Trophoblast cell (in vitro differentiated cells and primary cell): Measurements from ENCODE around the gene TMEM181.

Experiments
- DNase-seq, 2 donors: peaks; one replicate each; pipeline ENCODE4 v3.0.0-alpha.2; 2016
- H2AFZ ChIP-seq: 2 replicates; pipeline ENCODE4 v1.6.1; 2013; ENCODE audit warnings: low read length, moderate library complexity, mild to moderate bottlenecking; ENCODE audit not compliant: insufficient read depth, poor library complexity
- H2AK5ac ChIP-seq: 2 replicates; pipeline ENCODE4 v1.6.1; 2013; ENCODE audit warnings: mild to moderate bottlenecking, low read length
- H2BK120ac ChIP-seq: 2 replicates; pipeline ENCODE4 v1.6.1; 2013; ENCODE audit warnings: low read length, mild to moderate bottlenecking, moderate library complexity; ENCODE audit not compliant: insufficient read depth, poor library complexity
- H2BK12ac ChIP-seq: 2 replicates; pipeline ENCODE4 v1.6.1; 2013; ENCODE audit warnings: mild to moderate bottlenecking, low read length, moderate library complexity
- H2BK5ac ChIP-seq: 2 replicates; pipeline ENCODE4 v1.6.1; 2013; ENCODE audit warnings: low read length, low read depth, moderate library complexity, mild to moderate bottlenecking; ENCODE audit not compliant: poor library complexity
- H3K14ac ChIP-seq: 2 replicates; pipeline ENCODE4 v1.6.1; 2013; ENCODE audit warnings: mild to moderate bottlenecking, low read length
- H3K18ac ChIP-seq: 2 replicates; pipeline ENCODE4 v1.6.1; 2013; ENCODE audit warnings: mild to moderate bottlenecking, low read length
- H3K23ac ChIP-seq: 2 replicates; pipeline ENCODE4 v1.6.1; 2013; ENCODE audit warnings: low read length
- H3K27ac ChIP-seq: 2 replicates; pipeline ENCODE4 v1.5.1; 2013; ENCODE audit warnings: low read depth, mild to moderate bottlenecking, inconsistent platforms, low read length, moderate library complexity
- H3K27me3 ChIP-seq: 2 replicates; pipeline ENCODE4 v1.6.1; 2013; ENCODE audit warnings: inconsistent platforms, mild to moderate bottlenecking, low read length, moderate library complexity; ENCODE audit not compliant: insufficient read depth
- H3K36me3 ChIP-seq, 2 experiments: 1 replicate in 1 of 2; 2 replicates in 1 of 2; pipeline ENCODE4 v1.6.1; 2013; ENCODE audit warnings: low read length in 2 of 2, mild to moderate bottlenecking in 2 of 2, moderate library complexity in 1 of 2; ENCODE audit not compliant: insufficient read depth in 2 of 2, control insufficient read depth in 1 of 2
- H3K4ac ChIP-seq: 2 replicates; pipeline ENCODE4 v1.6.1; 2013; ENCODE audit warnings: low read depth, mild to moderate bottlenecking, low read length, moderate library complexity
- H3K4me1 ChIP-seq, 2 experiments: 1 replicate in 1 of 2; 2 replicates in 1 of 2; pipeline ENCODE4 v1.6.1; 2013; ENCODE audit warnings: low read length in 2 of 2, mild to moderate bottlenecking in 2 of 2, moderate library complexity in 1 of 2; ENCODE audit not compliant: insufficient read depth in 2 of 2, control insufficient read depth in 1 of 2
- H3K4me2 ChIP-seq: 2 replicates; pipeline ENCODE4 v1.6.1; 2013; ENCODE audit warnings: inconsistent platforms, mild to moderate bottlenecking, low read length, moderate library complexity
- H3K4me3 ChIP-seq: 2 replicates; pipeline ENCODE4 v1.5.1; 2013; ENCODE audit warnings: mild to moderate bottlenecking, low read depth, low read length, inconsistent platforms
- H3K79me1 ChIP-seq: one replicate; pipeline ENCODE4 v1.6.1; 2013; ENCODE audit warnings: low read length
- H3K79me2 ChIP-seq: 2 replicates; pipeline ENCODE4 v1.6.1; 2013; ENCODE audit warnings: low read length, mild to moderate bottlenecking; ENCODE audit not compliant: control insufficient read depth, insufficient read depth, poor library complexity
- H3K9ac ChIP-seq: 2 replicates; pipeline ENCODE4 v1.6.1; 2013; ENCODE audit warnings: mild to moderate bottlenecking, low read length
- H3K9me3 ChIP-seq: 2 replicates; pipeline ENCODE4 v1.6.1; 2013; ENCODE audit warnings: low read depth, mild to moderate bottlenecking, control low read depth, inconsistent platforms, low read length; ENCODE audit not compliant: insufficient read depth
- H4K12ac ChIP-seq: 2 replicates; pipeline ENCODE4 v1.6.1; 2013; ENCODE audit warnings: low read depth, mild to moderate bottlenecking, low read length, moderate library complexity
- H4K8ac ChIP-seq: 2 replicates; pipeline ENCODE4 v1.6.1; 2013; ENCODE audit warnings: low read depth, mild to moderate bottlenecking, low read length, moderate library complexity
- H4K91ac ChIP-seq: one replicate; pipeline ENCODE4 v1.6.1; 2013; ENCODE audit warnings: low read depth, mild to moderate bottlenecking, low read length, moderate library complexity
- WGBS: extraction: QIAGEN DNeasy Blood & Tissue Kit; methylation state at CpG from one replicate; pipeline ENCODE4 v1.1.7; 2013; ENCODE audit warnings: missing lambda C conversion rate; ENCODE audit not compliant: insufficient read length, insufficient coverage; ENCODE audit errors: extremely low coverage; 5-methylcytosine and 5-hydroxymethylcytosine counted together

TMEM181 gene

GRCh38 chr6:158596861-158597260 lies 37.0 kb downstream of the TMEM181 start:
- Histone ChIP-seq H3K9ac (no peak overlapping the region), H2AK5ac (no peak overlapping the region), H3K79me1 (no peaks in the 10 kb centered on the region), H3K27ac (no peak overlapping the region), H3K4me2 (no peak overlapping the region), H4K91ac (no peak overlapping the region), H3K18ac (no peak overlapping the region), H3K27me3 (no peaks in the 10 kb centered on the region), H2BK120ac (no peak overlapping the region), H3K9me3 (no peaks in the 10 kb centered on the region), H2BK12ac (no peak overlapping the region), H3K14ac (no peak overlapping the region), H2AFZ (no peak overlapping the region), H4K12ac (no peak overlapping the region), H3K23ac (no peak overlapping the region), H3K36me3 (peaks cover 23 to 34% of the 10 kb centered on the region in 2 experiments), H4K8ac (no peak overlapping the region), H2BK5ac (no peak overlapping the region), H3K4ac (no peak overlapping the region), H3K4me1 (peaks cover 4 to 8% of the 10 kb centered on the region in 2 experiments), H3K4me3 (no peak overlapping the region), H3K79me2 (no peaks in the 10 kb centered on the region)
- no peak for DNase-seq
- no CpG with 5 or more reads among the region's 6 CpGs for WGBS

- Histone ChIP-seq H3K27me3 (no peaks in the 10 kb centered on the region), H3K4me3 (no peak overlapping the region), H3K9ac (no peak overlapping the region), H3K27ac (no peak overlapping the region), H3K14ac (no peak overlapping the region), H4K8ac (no peak overlapping the region), H2AK5ac (no peak overlapping the region), H2BK12ac (no peak overlapping the region), H3K4me1 (peaks cover 4 to 8% of the 10 kb centered on the region in 2 experiments), H3K23ac (no peak overlapping the region), H3K4ac (no peak overlapping the region), H3K9me3 (no peaks in the 10 kb centered on the region), H3K79me2 (no peaks in the 10 kb centered on the region), H3K4me2 (no peak overlapping the region), H3K36me3 (peaks cover 19 to 29% of the 10 kb centered on the region in 2 experiments), H4K12ac (no peak overlapping the region), H2BK120ac (no peak overlapping the region), H4K91ac (no peak overlapping the region), H2AFZ (no peak overlapping the region), H3K18ac (no peak overlapping the region), H3K79me1 (no peaks in the 10 kb centered on the region), H2BK5ac (no peak overlapping the region)
- WGBS, result no CpG with 5 or more reads among the region's 4 CpGs
- DNase-seq, result no peak
Measured at GRCh38 chr6:158597565-158597964, 37.7 kb downstream of the TMEM181 start.

GRCh38 chr6:158599635-158600034 lies 39.7 kb downstream of the TMEM181 start:
- peak overlapping the region; percentile 25 for H4K8ac ChIP-seq
- H3K27me3 ChIP-seq, result no peaks in the 10 kb centered on the region
- H3K4me3 ChIP-seq, result no peak overlapping the region
- H4K12ac ChIP-seq, result no peak overlapping the region
- DNase-seq, result peak; percentile 54 to 61
- H2BK5ac ChIP-seq, result no peak overlapping the region
- H3K14ac ChIP-seq, result peak overlapping the region; percentile 10
- H2AK5ac ChIP-seq, result no peak overlapping the region
- no CpG with 5 or more reads among the region's 18 CpGs for WGBS
- peak overlapping the region; percentile 51 for H3K18ac ChIP-seq
- peaks cover 4 to 8% of the 10 kb centered on the region in 2 experiments for H3K4me1 ChIP-seq
- no peak overlapping the region for H3K23ac ChIP-seq
- H3K79me2 ChIP-seq, result no peaks in the 10 kb centered on the region
- H2BK12ac ChIP-seq, result no peak overlapping the region
- peak overlapping the region; percentile 37 for H3K4ac ChIP-seq
- H3K27ac ChIP-seq, result no peak overlapping the region
- H4K91ac ChIP-seq, result no peak overlapping the region
- H3K9me3 ChIP-seq, result no peaks in the 10 kb centered on the region
- no peak overlapping the region for H2BK120ac ChIP-seq
- peaks cover 19 to 29% of the 10 kb centered on the region in 2 experiments for H3K36me3 ChIP-seq
- no peaks in the 10 kb centered on the region for H3K79me1 ChIP-seq
- H2AFZ ChIP-seq, result no peak overlapping the region
- H3K9ac ChIP-seq, result no peak overlapping the region
- H3K4me2 ChIP-seq, result no peak overlapping the region

- H4K8ac ChIP-seq, result no peak overlapping the region
- H3K4me3 ChIP-seq, result no peak overlapping the region
- H2BK12ac ChIP-seq, result no peak overlapping the region
- no peak overlapping the region for H2BK5ac ChIP-seq
- no peak overlapping the region for H4K12ac ChIP-seq
- H3K4ac ChIP-seq, result no peak overlapping the region
- H3K4me2 ChIP-seq, result no peak overlapping the region
- H2BK120ac ChIP-seq, result no peak overlapping the region
- no CpG with 5 or more reads among the region's 15 CpGs for WGBS
- peaks cover 2% of the 10 kb centered on the region for H3K9me3 ChIP-seq
- no peak for DNase-seq
- H3K18ac ChIP-seq, result no peak overlapping the region
- H2AFZ ChIP-seq, result no peak overlapping the region
- no peak overlapping the region for H3K14ac ChIP-seq
- H2AK5ac ChIP-seq, result no peak overlapping the region
- H3K36me3 ChIP-seq, result peaks cover 38 to 40% of the 10 kb centered on the region in 2 experiments
- no peak overlapping the region for H3K27ac ChIP-seq
- H3K27me3 ChIP-seq, result no peaks in the 10 kb centered on the region
- H4K91ac ChIP-seq, result no peak overlapping the region
- H3K79me2 ChIP-seq, result no peaks in the 10 kb centered on the region
- peaks cover 4 to 12% of the 10 kb centered on the region in 2 experiments for H3K4me1 ChIP-seq
- H3K23ac ChIP-seq, result no peak overlapping the region
- H3K79me1 ChIP-seq, result no peaks in the 10 kb centered on the region
- H3K9ac ChIP-seq, result no peak overlapping the region
Measured at GRCh38 chr6:158603261-158604047, 43.6 kb downstream of the TMEM181 start.
